ENCODE measurements around the gene LRRIQ4.

Gene LRRIQ4

GRCh38 chr3:169772305-169772896, 40.3 kb upstream of the LRRIQ4 start:
- H3K4me3 ChIP-seq (replicated peaks; ENCODE audit: low read depth, low read length): peak overlapping the region; percentile 69
- TF ChIP-seq CTCF (IDR thresholded peaks at IDR 0.05; ENCODE audit: low read depth, low read length, missing control alignments): no peak
- DNase-seq (ENCODE audit: extremely low read depth, low read depth): peak; percentile 55

- DNase-seq (ENCODE audit: extremely low read depth, low read depth): peak; percentile 65
- no peak for TF ChIP-seq CTCF (IDR thresholded peaks at IDR 0.05; ENCODE audit: low read depth, low read length, missing control alignments)
- peak within 1 kb of the TSS; percentile 69 for H3K4me3 ChIP-seq (replicated peaks; ENCODE audit: low read depth, low read length)
Measured at GRCh38 chr3:169772897-169773816, 39.5 kb upstream of the LRRIQ4 start, which contains the start of gene MYNN. MYNN (plus strand) TSS chr3:169773396; CDS start chr3:169774296, 900 bp downstream.

DNA sequence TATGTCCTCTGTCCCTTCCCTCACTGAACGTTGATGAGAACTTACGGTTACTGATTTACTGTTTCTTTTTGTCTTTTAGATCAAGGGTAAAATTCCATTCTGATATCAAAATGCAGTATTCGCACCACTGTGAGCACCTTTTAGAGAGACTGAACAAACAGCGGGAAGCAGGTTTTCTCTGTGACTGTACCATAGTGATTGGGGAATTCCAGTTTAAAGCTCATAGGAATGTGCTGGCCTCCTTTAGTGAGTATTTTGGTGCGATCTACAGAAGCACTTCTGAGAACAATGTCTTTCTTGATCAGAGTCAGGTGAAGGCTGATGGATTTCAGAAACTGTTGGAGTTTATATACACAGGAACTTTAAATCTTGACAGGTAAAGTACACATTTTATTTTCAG, 38.5 kb upstream of the LRRIQ4 start:
- TF ChIP-seq CTCF (IDR thresholded peaks at IDR 0.05; ENCODE audit: low read depth, low read length, missing control alignments): no peak
- DNase-seq (ENCODE audit: extremely low read depth, low read depth): no peak
- H3K4me3 ChIP-seq (replicated peaks; ENCODE audit: low read depth, low read length): peak overlapping the region; percentile 69

DNA sequence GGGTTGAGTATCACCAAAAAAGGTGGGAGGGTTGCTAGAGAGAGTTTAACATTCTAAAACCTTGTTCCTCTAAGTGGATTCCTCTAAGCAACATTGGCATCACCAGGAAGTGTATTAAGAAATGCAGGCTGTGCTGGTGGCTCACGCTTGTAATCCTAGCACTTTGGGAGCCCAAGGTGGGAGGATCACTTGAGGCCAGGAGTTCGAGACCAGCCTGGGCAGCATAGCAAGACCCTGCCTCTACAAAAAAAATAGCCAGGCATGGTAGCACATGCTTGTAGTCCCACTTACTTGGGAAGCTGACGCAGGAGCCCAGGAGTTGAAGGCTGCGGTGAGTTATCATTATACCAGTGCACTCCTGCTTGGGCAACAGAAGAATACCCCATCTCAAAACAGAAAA, 34.8 kb upstream of the LRRIQ4 start:
- no peak for TF ChIP-seq CTCF (IDR thresholded peaks at IDR 0.05; ENCODE audit: low read depth, low read length, missing control alignments)
- DNase-seq (ENCODE audit: extremely low read depth, low read depth): no peak
- no peak overlapping the region for H3K4me3 ChIP-seq (replicated peaks; ENCODE audit: low read depth, low read length)

DNA sequence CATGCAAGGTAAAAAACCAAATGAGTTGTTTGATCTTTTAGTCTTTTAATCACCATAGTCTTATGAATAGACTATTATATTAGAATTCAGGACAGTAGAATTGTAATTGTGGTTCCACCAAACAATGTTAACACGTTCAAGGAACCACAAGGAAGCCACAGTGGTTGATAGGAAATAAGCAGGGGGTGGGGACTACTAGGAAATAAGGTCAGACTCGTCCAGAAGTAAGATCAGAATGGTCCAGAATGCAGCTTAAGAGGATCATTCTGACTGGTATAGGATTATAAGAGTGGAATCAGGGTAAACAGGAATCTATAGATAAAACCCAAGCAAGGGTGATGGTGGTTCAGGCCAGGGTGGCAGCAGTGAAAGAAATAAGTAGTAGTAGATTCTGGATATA, 31.9 kb upstream of the LRRIQ4 start:
- no peak for TF ChIP-seq CTCF (IDR thresholded peaks at IDR 0.05; ENCODE audit: low read depth, low read length, missing control alignments)
- DNase-seq (ENCODE audit: extremely low read depth, low read depth): no peak

GRCh38 chr3:169781209-169781855, 31.3 kb upstream of the LRRIQ4 start:
- no peak overlapping the region for H3K4me3 ChIP-seq (replicated peaks; ENCODE audit: low read depth, low read length)
- DNase-seq (ENCODE audit: extremely low read depth, low read depth): no peak
- no peak for TF ChIP-seq CTCF (IDR thresholded peaks at IDR 0.05; ENCODE audit: low read depth, low read length, missing control alignments)

More for the DNA sequence above, 31.9 kb upstream of the LRRIQ4 start:
- H3K4me3 ChIP-seq (replicated peaks; ENCODE audit: low read depth, low read length): no peak overlapping the region

All from HFF-Myc (cell line).